K562 (cell line): Measurements from ENCODE around the gene KRT16. TPM values are rescaled to one million over a fixed set of nuclear protein-coding genes. Genes with fewer than 3 reads are reported as not detected.

Source experiments
- ATAC-seq: fragments of 200-7000 bp; cut with Tn5 transposase; 3 replicates; pipeline ENCODE4 v1.9.1; 2020; ENCODE audit warnings: moderate library complexity
- BruUV-seq: library from RNA; stranded (reverse); fragments of 400-500 nt; replicated peaks from 2 replicates; lab custom pipeline; 2021; lab: Mats Ljungman, UMichigan
- CTCF ChIA-PET: fragments of 300-600 bp; formaldehyde crosslinking; extraction: SDS; loops from one replicate; lab custom pipeline; 2021; ENCODE audit warnings: low intra/inter-chr PET ratio; lab: Yijun Ruan, JAX
- POLR2A ChIA-PET: fragments of 300-600, 350-650 bp; sonication (Branson Sonifier 250); formaldehyde crosslinking; extraction: SDS; loops from one replicate; lab custom pipeline; 2021; ENCODE audit warnings: antibody characterized with exemption, inconsistent platforms; lab: Yijun Ruan, JAX
- DNase-seq, 4 experiments: peaks; one replicate each; pipeline versions ENCODE4 v3.0.0 to v3.0.0-alpha.2; 2011 to 2018; ENCODE audit warnings: low spot score in 3 of 4, mixed read lengths in 3 of 4; ENCODE audit errors: extremely low read depth in 1 of 4
- FAIRE-seq: peaks from 2 replicates; lab custom pipeline; 2011; peaks lifted over from hg19 to GRCh38; lab: Jason Lieb, UNC
- H2AFZ ChIP-seq: 2 replicates; pipeline ENCODE4 v1.6.0; 2011; ENCODE audit warnings: low read depth, low read length, control low read depth, inconsistent platforms
- H3K27ac ChIP-seq: fragments of 200-600 bp; 3 replicates; pipeline ENCODE4 v1.8.0; 2011; ENCODE audit warnings: low read depth, mild to moderate bottlenecking, control low read depth, inconsistent platforms, low read length, moderate library complexity, mixed read lengths; ENCODE audit errors: extremely low read depth
- H3K27me3 ChIP-seq, 2 experiments: fragments of 300-600 bp in 1 of 2; 2 replicates in 1 of 2; 3 replicates in 1 of 2; pipeline versions ENCODE4 v1.6.0 to v1.8.0; 2011; ENCODE audit warnings: inconsistent platforms in 2 of 2, low read length in 2 of 2, mild to moderate bottlenecking in 1 of 2, mixed read lengths in 1 of 2, moderate library complexity in 1 of 2; ENCODE audit not compliant: control insufficient read depth in 2 of 2, insufficient read depth in 2 of 2
- H3K36me3 ChIP-seq: fragments of 300-600 bp; 3 replicates; pipeline ENCODE4 v1.8.0; 2011; ENCODE audit warnings: mild to moderate bottlenecking, low read length, inconsistent platforms; ENCODE audit not compliant: control insufficient read depth, insufficient read depth
- H3K4me1 ChIP-seq, 2 experiments: fragments of 200-600 bp in 1 of 2; replicated peaks in 1 of 2; 2 replicates in 1 of 2; 3 replicates in 1 of 2; pipeline versions ENCODE4 v1.5.1 to v1.8.0; 2011; ENCODE audit warnings: inconsistent platforms in 2 of 2, low read length in 2 of 2, mild to moderate bottlenecking in 1 of 2, mixed read lengths in 1 of 2, moderate library complexity in 1 of 2; ENCODE audit not compliant: control insufficient read depth in 2 of 2, insufficient read depth in 2 of 2
- H3K4me2 ChIP-seq: 2 replicates; pipeline ENCODE4 v1.6.1; 2011; ENCODE audit warnings: low read length, control low read depth, inconsistent platforms, mixed read lengths; ENCODE audit not compliant: insufficient read depth
- H3K4me3 ChIP-seq: fragments of 200-600 bp; sonication (generic), shearing (Covaris generic); 2 replicates; pipeline ENCODE4 v1.5.1; 2016; ENCODE audit warnings: control low read depth, inconsistent platforms
- H3K79me2 ChIP-seq: fragments of 200-600 bp; 3 replicates; pipeline ENCODE4 v1.8.0; 2011; ENCODE audit warnings: low read length, inconsistent platforms; ENCODE audit not compliant: control insufficient read depth, insufficient read depth
- H3K9ac ChIP-seq, 2 experiments: 2 replicates each; pipeline versions ENCODE4 v1.6.0 to v1.6.1; 2011; ENCODE audit warnings: low read depth in 2 of 2, low read length in 2 of 2, control low read depth in 1 of 2, inconsistent platforms in 1 of 2, mild to moderate bottlenecking in 1 of 2, mixed read lengths in 1 of 2; ENCODE audit not compliant: insufficient read depth in 1 of 2
- H3K9me1 ChIP-seq: one replicate; pipeline ENCODE4 v1.6.0; 2011; ENCODE audit warnings: inconsistent platforms, mild to moderate bottlenecking, low read length, moderate library complexity; ENCODE audit not compliant: control insufficient read depth, insufficient read depth
- H3K9me3 ChIP-seq: replicated peaks from 2 replicates; pipeline ENCODE4 v1.5.1; 2011; ENCODE audit warnings: low read depth, low read length, inconsistent platforms; ENCODE audit not compliant: control insufficient read depth, insufficient read depth
- H4K20me1 ChIP-seq: replicated peaks from 2 replicates; pipeline ENCODE4 v1.6.1; 2011; ENCODE audit warnings: low read length, inconsistent platforms, mixed read lengths; ENCODE audit not compliant: control insufficient read depth, insufficient read depth
- EP400 ChIP-seq: fragments of 450-650 bp; IDR thresholded peaks from 2 replicates; pipeline ENCODE4 v1.6.1; 2017; ENCODE audit warnings: antibody characterized with exemption, mild to moderate bottlenecking, moderate library complexity
- GATAD2B ChIP-seq: fragments of 450-650 bp; IDR thresholded peaks from 2 replicates; pipeline ENCODE4 v1.6.1; 2017; ENCODE audit warnings: mild to moderate bottlenecking, borderline replicate concordance
- MXI1 ChIP-seq: IDR thresholded peaks from 2 replicates; pipeline ENCODE4 v1.6.1; 2011; ENCODE audit warnings: low read depth, mild to moderate bottlenecking, improper control_type of control experiment, low read length
- RBBP5 ChIP-seq: fragments of 200-600 bp; sonication (generic); IDR thresholded peaks from 2 replicates; pipeline ENCODE4 v1.6.1; 2012; ENCODE audit warnings: borderline replicate concordance, mild to moderate bottlenecking, low read length, control low read depth, inconsistent platforms; ENCODE audit not compliant: insufficient read depth, poor library complexity, severe bottlenecking
- SMARCA5 ChIP-seq: fragments of 450-650 bp; IDR thresholded peaks from 2 replicates; pipeline ENCODE4 v1.6.1; 2016
- ZNF830 ChIP-seq: fragments of 250-450 bp; sonication (Bioruptor Pico); IDR thresholded peaks from 2 replicates; pipeline ENCODE4 v1.5.0; 2021; ENCODE audit warnings: mild to moderate bottlenecking
- WGBS: fragments of 100-300 bp; shearing (Covaris generic); methylation state at CpG from one replicate; pipeline ENCODE4 v1.1.6; 2016; ENCODE audit warnings: low coverage, mixed read lengths; ENCODE audit not compliant: insufficient coverage; ENCODE audit errors: missing lambda C conversion rate; 5-methylcytosine and 5-hydroxymethylcytosine counted together
- in situ Hi-C: fragments of 300-500 bp; cut with MboI; formaldehyde crosslinking; loops from 4 replicates; pipeline ENCODE4 v1.15.0; 2018; ENCODE audit warnings: inconsistent platforms, mixed read lengths
- intact Hi-C: fragments of 100-400 bp; cut with micrococcal nuclease; formaldehyde crosslinking; loops from 2 replicates; pipeline ENCODE4 v1.14.2; 2022
- polyA plus RNA-seq, 8 experiments: library from polyadenylated mRNA; depleted of rRNA in 4 of 8; stranded (reverse) in 5 of 8; unstranded in 3 of 8; fragments of >200 nt; fragmentation: Nextera tagmentation in 2 of 8; fragmentation: Illumina TruSeq in 1 of 8; extraction: Ambion mirVana in 2 of 8; extraction: Trizol in 1 of 8; gene quantifications; 2 replicates each; pipeline versions ENCODE4 v1.2.1 to v1.2.3, GENCODE V29; 2011 to 2014; ENCODE audit warnings: inconsistent platforms in 1 of 8, missing spikeins in 1 of 8
- total RNA-seq, 7 experiments: library from RNA; depleted of rRNA in 6 of 7; stranded (reverse); fragments of >200 nt in 6 of 7; fragmentation: Illumina TruSeq in 2 of 7; extraction: Trizol in 2 of 7; gene quantifications; 2 replicates each; pipeline versions ENCODE4 v1.2.1 to v1.2.3, GENCODE V29; 2011 to 2021; ENCODE audit warnings: low replicate concordance in 1 of 7
- TF ChIP-seq, protein P1 (sequence below): fragments of 450-650 bp; IDR thresholded peaks from 2 replicates; pipeline ENCODE4 v1.6.1; 2017; ENCODE audit warnings: antibody characterized with exemption
- TF ChIP-seq, protein P2 (sequence below): sonication (generic); formaldehyde crosslinking; IDR thresholded peaks from 2 replicates; pipeline ENCODE4 v1.8.1; 2023; ENCODE audit warnings: mild to moderate bottlenecking, missing genetic modification reagents, moderate library complexity
- TF ChIP-seq, protein P3 (sequence below): fragments of 250-450 bp; sonication (Bioruptor Pico); IDR thresholded peaks from 2 replicates; pipeline ENCODE4 v1.5.0; 2020; ENCODE audit warnings: mild to moderate bottlenecking, borderline replicate concordance

KRT16 gene
- total and polyA plus RNA-seq, 9 of the 15 experiments (the other 6 are each of a cell fraction or from before 2014, with no cell fraction given), result 0.04 TPM; not detected in 8

DNA sequence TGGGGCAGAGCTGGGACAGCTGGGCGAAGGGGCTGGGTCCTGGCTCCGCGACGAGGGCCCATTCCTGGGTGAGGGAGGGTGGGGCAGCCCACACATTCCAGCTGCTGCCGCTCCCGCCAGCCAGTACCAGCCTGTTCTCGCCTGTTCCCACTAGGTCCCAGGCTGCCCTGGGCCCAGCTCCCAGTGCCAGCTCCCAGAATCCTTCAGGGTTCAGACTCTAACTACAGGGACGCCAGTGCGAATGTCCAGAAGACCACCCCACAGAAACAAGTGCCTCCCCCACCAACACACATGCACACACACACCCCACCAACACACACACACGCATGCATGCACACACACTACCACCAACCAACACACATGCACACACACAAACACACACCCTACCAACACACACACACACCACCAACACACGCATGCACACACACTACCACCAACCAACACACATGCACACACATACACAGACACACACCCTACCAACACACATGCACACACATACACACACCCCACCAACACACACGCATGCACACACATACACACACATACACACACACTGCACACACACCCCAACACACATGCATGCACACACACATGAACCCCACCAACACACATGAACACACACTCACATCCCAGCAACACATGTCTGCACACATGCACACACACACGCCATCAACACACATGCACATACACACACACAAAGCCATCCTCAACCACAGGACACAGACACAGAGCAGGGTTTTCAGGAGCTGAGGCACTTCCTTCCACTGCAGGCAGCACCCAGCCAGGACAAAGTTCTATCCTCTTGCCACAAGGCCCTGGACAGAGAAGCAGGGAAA is 39.3 kb upstream of the KRT16 start (continued):
- TF ChIP-seq, protein P1, sequence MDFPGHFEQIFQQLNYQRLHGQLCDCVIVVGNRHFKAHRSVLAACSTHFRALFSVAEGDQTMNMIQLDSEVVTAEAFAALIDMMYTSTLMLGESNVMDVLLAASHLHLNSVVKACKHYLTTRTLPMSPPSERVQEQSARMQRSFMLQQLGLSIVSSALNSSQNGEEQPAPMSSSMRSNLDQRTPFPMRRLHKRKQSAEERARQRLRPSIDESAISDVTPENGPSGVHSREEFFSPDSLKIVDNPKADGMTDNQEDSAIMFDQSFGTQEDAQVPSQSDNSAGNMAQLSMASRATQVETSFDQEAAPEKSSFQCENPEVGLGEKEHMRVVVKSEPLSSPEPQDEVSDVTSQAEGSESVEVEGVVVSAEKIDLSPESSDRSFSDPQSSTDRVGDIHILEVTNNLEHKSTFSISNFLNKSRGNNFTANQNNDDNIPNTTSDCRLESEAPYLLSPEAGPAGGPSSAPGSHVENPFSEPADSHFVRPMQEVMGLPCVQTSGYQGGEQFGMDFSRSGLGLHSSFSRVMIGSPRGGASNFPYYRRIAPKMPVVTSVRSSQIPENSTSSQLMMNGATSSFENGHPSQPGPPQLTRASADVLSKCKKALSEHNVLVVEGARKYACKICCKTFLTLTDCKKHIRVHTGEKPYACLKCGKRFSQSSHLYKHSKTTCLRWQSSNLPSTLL, result 0 out of 2 replicates have a peak, but pooled peaks have one; percentile 14
- TF ChIP-seq RBBP5, result no peak
- 0 out of 2 replicates have a peak, but pooled peaks have one; percentile 24 for TF ChIP-seq SMARCA5

DNA sequence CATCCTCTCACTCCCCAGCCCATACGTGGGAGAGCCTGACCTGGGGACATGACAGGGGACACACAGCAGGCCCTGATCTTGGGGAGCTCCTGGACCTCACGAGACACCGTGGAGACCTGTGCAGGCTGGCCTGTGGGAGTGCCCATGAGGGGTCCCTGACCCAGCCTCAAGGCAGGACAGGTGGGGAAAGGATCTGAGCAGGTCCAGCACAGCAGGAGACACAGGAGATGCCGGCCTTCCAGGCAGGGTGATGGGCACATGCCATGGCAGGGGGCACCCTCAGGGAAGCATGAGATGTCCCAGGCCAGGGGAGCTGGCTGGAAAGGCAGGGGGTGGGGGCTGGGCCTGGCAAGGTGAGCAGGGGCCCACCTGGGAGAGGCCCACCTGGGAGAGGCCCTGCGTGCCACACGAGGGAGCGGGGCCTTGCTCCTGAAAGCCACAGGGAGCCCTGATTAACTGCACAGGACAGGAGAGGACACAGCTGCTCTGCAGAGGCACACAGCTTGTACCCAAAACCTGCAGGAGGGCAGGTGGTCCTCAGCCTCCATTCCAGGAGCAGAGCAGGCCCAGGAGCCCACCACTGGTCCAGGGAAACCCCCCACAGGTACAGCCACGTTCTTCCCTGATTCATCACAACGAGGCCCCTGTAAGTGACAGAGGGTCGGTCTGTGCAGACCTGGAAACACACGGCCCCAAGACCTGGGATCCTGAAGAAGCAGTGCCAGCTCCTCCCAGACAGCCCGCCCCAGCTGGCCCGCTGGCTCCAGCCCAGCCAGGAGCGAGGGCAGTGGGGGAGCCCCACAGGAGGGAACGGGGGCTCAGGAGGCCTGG is 38.4 kb upstream of the KRT16 start:
- no peak overlapping the region for H3K4me2 ChIP-seq
- no TSS peak for BruUV-seq
- ATAC-seq, result no peak
- H3K9ac ChIP-seq, result no peak overlapping the region
- no peak for FAIRE-seq
- no peak overlapping the region for H2AFZ ChIP-seq
- no peak overlapping the region for H3K27ac ChIP-seq
- DNase-seq, result no peak
- peaks cover 12 to 46% of the 10 kb centered on the region in 2 experiments; a peak in 4 of 5 replicates for H3K4me1 ChIP-seq
- H4K20me1 ChIP-seq, result 0 out of 2 replicates have a peak, but pooled peaks cover 3% of the 10 kb centered on the region
- 14% methylated on average over 14 of the region's 15 CpGs for whole genome bisulfite sequencing
- H3K9me1 ChIP-seq, result no peaks in the 10 kb centered on the region
- in situ Hi-C loops (loop anchor here (25.0 kb wide), 1 partner anchor 1039 kb away; no protein-coding TSS in a partner anchor), intact Hi-C loops (no loop called here)
- no peaks in the 10 kb centered on the region for H3K79me2 ChIP-seq
- CTCF ChIA-PET, result interaction anchor here (4.5 kb wide), 1 partner anchor 10 kb away, joined by 87 read pairs; no protein-coding TSS in a partner anchor
- H3K9me3 ChIP-seq, result no peaks in the 10 kb centered on the region
- H3K27me3 ChIP-seq, result peaks cover 2 to 20% of the 10 kb centered on the region in 2 experiments; a peak in 2 of 5 replicates
- TF ChIP-seq, protein P2, sequence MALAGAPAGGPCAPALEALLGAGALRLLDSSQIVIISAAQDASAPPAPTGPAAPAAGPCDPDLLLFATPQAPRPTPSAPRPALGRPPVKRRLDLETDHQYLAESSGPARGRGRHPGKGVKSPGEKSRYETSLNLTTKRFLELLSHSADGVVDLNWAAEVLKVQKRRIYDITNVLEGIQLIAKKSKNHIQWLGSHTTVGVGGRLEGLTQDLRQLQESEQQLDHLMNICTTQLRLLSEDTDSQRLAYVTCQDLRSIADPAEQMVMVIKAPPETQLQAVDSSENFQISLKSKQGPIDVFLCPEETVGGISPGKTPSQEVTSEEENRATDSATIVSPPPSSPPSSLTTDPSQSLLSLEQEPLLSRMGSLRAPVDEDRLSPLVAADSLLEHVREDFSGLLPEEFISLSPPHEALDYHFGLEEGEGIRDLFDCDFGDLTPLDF (CRISPR knock-in tag), result no peak
- TF ChIP-seq ZNF830 (CRISPR knock-in tag), result no peak
- TF ChIP-seq EP400, result no peak
- TF ChIP-seq GATAD2B, result no peak
- TF ChIP-seq, protein P3, sequence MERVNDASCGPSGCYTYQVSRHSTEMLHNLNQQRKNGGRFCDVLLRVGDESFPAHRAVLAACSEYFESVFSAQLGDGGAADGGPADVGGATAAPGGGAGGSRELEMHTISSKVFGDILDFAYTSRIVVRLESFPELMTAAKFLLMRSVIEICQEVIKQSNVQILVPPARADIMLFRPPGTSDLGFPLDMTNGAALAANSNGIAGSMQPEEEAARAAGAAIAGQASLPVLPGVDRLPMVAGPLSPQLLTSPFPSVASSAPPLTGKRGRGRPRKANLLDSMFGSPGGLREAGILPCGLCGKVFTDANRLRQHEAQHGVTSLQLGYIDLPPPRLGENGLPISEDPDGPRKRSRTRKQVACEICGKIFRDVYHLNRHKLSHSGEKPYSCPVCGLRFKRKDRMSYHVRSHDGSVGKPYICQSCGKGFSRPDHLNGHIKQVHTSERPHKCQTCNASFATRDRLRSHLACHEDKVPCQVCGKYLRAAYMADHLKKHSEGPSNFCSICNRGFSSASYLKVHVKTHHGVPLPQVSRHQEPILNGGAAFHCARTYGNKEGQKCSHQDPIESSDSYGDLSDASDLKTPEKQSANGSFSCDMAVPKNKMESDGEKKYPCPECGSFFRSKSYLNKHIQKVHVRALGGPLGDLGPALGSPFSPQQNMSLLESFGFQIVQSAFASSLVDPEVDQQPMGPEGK, result no peak
- no peak for TF ChIP-seq MXI1
- TF ChIP-seq, all 486 proteins: peak for 0
- no peak overlapping the region for H3K4me3 ChIP-seq
- H3K36me3 ChIP-seq, result no peaks in the 10 kb centered on the region
- POLR2A ChIA-PET, result interaction anchor here (0.6 to 0.8 kb wide), 3 partner anchors 85 to 242 kb away, joined by 3 to 4 read pairs (median 4); no protein-coding TSS in a partner anchor
